Measurements from ENCODE around the gene HSD17B3.

The HSD17B3 gene

DNA sequence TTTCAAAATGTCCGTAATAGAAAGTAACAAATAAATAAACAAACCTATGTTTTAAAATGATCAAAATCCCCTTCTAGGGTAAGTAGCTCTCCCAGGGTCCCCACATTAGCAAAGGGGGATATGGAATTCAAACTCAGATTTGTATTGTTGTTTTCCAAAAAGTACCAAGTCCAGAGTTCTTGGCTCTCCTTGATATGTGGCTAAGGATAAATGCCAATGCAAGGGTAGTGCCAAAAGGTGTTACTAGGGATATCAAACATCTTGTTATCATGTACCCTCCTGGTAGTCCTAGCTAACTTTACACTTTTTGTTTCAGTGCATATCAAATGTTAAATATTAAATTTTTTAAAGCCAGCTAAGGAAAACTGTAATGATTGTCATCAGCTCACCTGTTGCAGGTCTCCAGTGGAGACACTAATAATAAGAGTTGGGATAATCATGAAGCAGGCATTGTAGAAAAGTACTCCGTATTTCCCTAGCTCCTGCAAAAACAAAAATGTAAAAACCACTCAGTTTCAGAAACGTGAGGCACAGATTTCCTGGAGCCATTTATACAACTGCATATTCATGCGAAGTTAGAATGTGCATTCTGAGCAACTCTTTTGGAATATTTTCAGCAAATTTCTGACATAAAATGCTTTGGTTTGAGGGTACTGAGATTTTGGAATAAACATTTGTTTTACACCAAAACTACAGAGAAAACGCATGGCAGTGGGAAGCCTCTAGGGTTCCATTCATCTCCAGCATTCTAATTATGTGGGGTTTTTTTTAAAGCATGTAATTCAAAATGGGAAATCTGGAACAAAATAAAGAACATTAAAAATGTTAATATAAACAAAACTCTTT is 41.8 kb upstream of the HSD17B3 start:
- Histone ChIP-seq H3K36me3 (peaks cover 9% of the 10 kb centered on the region), H3K27me3 (no peaks in the 10 kb centered on the region), H3K27ac (no peak overlapping the region), H3K4me3 (ENCODE audit: low read depth in 1 of 2, low read length in 1 of 2) (no peak overlapping the region), H3K4me1 (ENCODE audit: control insufficient read depth in 1 of 2, insufficient read depth in 1 of 2, low read depth in 1 of 2, low read length in 1 of 2) (no peaks in the 10 kb centered on the region), H3K9me3 (no peaks in the 10 kb centered on the region)
- TF ChIP-seq, protein P1, sequence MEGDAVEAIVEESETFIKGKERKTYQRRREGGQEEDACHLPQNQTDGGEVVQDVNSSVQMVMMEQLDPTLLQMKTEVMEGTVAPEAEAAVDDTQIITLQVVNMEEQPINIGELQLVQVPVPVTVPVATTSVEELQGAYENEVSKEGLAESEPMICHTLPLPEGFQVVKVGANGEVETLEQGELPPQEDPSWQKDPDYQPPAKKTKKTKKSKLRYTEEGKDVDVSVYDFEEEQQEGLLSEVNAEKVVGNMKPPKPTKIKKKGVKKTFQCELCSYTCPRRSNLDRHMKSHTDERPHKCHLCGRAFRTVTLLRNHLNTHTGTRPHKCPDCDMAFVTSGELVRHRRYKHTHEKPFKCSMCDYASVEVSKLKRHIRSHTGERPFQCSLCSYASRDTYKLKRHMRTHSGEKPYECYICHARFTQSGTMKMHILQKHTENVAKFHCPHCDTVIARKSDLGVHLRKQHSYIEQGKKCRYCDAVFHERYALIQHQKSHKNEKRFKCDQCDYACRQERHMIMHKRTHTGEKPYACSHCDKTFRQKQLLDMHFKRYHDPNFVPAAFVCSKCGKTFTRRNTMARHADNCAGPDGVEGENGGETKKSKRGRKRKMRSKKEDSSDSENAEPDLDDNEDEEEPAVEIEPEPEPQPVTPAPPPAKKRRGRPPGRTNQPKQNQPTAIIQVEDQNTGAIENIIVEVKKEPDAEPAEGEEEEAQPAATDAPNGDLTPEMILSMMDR (IDR thresholded peaks at IDR 0.05): no peak

DNA sequence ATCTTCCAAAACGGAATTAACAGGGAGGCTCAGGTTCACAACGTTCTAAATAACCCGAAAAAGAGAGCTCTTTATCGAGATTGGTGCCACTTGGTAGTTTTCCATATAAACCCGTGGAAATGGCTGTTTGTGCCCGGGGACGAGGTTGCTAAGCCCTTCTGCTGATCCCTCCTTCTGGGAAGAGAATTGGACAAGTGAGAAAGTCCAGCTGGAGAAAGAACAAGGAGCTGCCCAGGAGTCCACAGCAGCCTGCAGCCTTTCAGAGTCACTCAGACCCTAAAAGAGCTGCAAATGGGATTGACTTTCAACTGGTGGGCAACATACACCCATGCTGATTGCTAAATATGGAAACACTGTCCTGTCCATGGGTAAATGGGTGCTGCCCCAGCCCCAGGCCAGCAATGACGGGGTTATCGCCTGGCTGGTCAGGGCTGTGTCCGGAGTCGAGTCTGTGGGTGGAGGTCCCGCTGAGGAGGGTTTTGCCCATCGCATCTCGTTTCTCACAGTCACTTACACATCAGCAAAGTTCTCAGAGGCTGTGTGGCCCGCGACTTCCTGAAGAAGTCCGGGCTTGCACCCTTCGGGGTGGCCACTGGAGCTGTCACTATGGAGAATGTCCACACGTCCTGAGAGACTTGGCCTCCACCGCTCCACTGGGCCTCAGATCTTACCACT is 40.7 kb upstream of the HSD17B3 start:
- no peaks in the 10 kb centered on the region for H3K27me3 ChIP-seq
- H3K9me3 ChIP-seq: no peaks in the 10 kb centered on the region
- peaks cover 9% of the 10 kb centered on the region for H3K36me3 ChIP-seq
- no peak overlapping the region for H3K27ac ChIP-seq
- no peaks in the 10 kb centered on the region for H3K4me1 ChIP-seq (ENCODE audit: control insufficient read depth in 1 of 2, insufficient read depth in 1 of 2, low read depth in 1 of 2, low read length in 1 of 2)
- TF ChIP-seq, protein P1 (IDR thresholded peaks at IDR 0.05): no peak
- no peak overlapping the region for H3K4me3 ChIP-seq (ENCODE audit: low read depth in 1 of 2, low read length in 1 of 2)

DNA sequence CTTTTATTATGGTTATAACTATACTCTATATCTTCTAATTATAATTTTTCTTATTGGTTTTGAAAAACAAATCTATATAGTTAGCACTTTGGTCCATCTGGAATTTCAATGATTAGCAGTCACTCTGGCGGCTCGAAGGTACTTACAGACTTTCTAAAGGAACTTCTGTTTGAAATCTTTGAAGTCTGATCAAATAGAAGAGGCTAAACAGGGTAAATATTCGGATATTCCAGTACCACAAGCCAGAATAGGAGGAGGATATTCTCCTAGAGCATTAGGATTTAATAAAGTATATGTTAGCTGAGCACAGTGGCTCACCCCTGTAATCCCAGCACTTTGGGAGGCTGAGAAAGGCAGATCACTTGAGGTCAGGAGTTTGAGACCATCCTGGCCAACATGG is 38.7 kb upstream of the HSD17B3 start:
- Histone ChIP-seq H3K4me3 (ENCODE audit: low read depth in 1 of 2, low read length in 1 of 2) (no peak overlapping the region), H3K9me3 (no peaks in the 10 kb centered on the region), H3K27ac (no peak overlapping the region), H3K36me3 (peaks cover 9% of the 10 kb centered on the region), H3K4me1 (ENCODE audit: control insufficient read depth in 1 of 2, insufficient read depth in 1 of 2, low read depth in 1 of 2, low read length in 1 of 2) (no peaks in the 10 kb centered on the region), H3K27me3 (no peaks in the 10 kb centered on the region)
- TF ChIP-seq, protein P1 (IDR thresholded peaks at IDR 0.05): no peak

DNA sequence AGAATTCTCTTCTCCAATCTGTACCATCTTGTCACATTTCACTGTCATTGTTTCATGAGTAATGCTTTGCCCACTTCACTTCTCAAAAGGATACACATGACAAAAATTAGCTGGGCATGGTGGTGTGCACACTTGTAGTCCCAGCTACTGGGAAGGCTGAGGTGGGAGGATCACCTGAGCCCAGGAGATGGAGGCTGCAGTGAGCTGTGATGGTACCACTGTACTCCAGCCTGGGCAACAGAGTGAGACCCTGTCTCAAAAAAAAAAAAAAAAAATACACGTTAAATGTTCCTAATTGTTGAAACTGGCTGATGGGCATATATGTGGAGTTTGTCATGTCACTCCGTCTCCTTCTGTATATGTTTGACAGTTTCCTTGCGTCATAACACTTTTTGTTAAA is 36.3 kb upstream of the HSD17B3 start:
- no peaks in the 10 kb centered on the region for H3K27me3 ChIP-seq
- H3K4me1 ChIP-seq (ENCODE audit: control insufficient read depth in 1 of 2, insufficient read depth in 1 of 2, low read depth in 1 of 2, low read length in 1 of 2): no peaks in the 10 kb centered on the region
- no peaks in the 10 kb centered on the region for H3K9me3 ChIP-seq
- no peak overlapping the region for H3K4me3 ChIP-seq (ENCODE audit: low read depth in 1 of 2, low read length in 1 of 2)
- TF ChIP-seq, protein P1 (IDR thresholded peaks at IDR 0.05): no peak
- peaks cover 8% of the 10 kb centered on the region for H3K36me3 ChIP-seq
- H3K27ac ChIP-seq: no peak overlapping the region

DNA sequence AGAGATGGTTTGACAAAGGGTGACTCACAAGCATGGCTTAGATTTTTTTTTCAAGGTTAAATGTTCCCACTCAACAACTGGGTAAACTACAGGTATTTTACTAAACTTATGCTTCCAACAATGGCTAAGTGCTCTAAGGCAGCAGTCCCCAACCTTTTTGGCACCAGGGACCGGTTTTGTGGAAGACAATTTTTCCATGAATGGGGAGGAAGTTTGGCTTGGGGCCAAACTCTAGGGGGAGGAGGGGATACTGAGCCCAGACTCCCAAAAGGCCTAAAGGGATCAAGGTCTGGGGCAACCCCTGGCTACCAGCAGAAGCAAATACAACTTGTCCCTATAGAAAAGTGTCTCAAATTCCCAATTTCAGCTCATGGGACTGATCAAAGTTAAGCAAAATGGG is 32.0 kb upstream of the HSD17B3 start:
- Histone ChIP-seq H3K4me3 (ENCODE audit: low read depth in 1 of 2, low read length in 1 of 2) (no peak overlapping the region), H3K9me3 (no peaks in the 10 kb centered on the region), H3K27me3 (no peaks in the 10 kb centered on the region), H3K27ac (no peak overlapping the region), H3K36me3 (no peaks in the 10 kb centered on the region), H3K4me1 (ENCODE audit: control insufficient read depth in 1 of 2, insufficient read depth in 1 of 2, low read depth in 1 of 2, low read length in 1 of 2) (no peaks in the 10 kb centered on the region)
- TF ChIP-seq, protein P1 (IDR thresholded peaks at IDR 0.05): no peak

All from neutrophil (primary cell).